Measurements from ENCODE around the gene TPD52L1. TPM values are rescaled to one million over a fixed set of nuclear protein-coding genes. Genes with fewer than 3 reads are reported as not detected.

The TPD52L1 gene
- total RNA-seq, 1 experiment from 2014 or later, result 50.6 TPM

- Mint-ChIP-seq H3K36me3 (ENCODE audit: insufficient read depth, unreplicated experiment) (no peaks in the 10 kb centered on the region), H3K27me3 (ENCODE audit: unreplicated experiment) (no peaks in the 10 kb centered on the region), H3K4me1 (ENCODE audit: low read depth, unreplicated experiment) (no peaks in the 10 kb centered on the region), H3K9me3 (ENCODE audit: low read depth, unreplicated experiment) (no peaks in the 10 kb centered on the region), H3K4me3 (ENCODE audit: low read depth, unreplicated experiment) (no peak overlapping the region), H3K27ac (ENCODE audit: unreplicated experiment) (no peak overlapping the region)
- CTCF ChIA-PET, result no interaction called here
- BruUV-seq (replicated peaks), result no TSS peak
- no peak for DNase-seq
- TF ChIP-seq CTCF (IDR thresholded peaks at IDR 0.05; ENCODE audit: unreplicated experiment), result no peak
- intact Hi-C loops (cut with micrococcal nuclease; ENCODE audit: unreplicated experiment), result no loop called here
Observed at GRCh38 chr6:125129354-125129753, 24.2 kb upstream of the TPD52L1 start.

- Mint-ChIP-seq H3K9me3 (ENCODE audit: low read depth, unreplicated experiment) (no peaks in the 10 kb centered on the region), H3K4me1 (ENCODE audit: low read depth, unreplicated experiment) (no peaks in the 10 kb centered on the region), H3K36me3 (ENCODE audit: insufficient read depth, unreplicated experiment) (no peaks in the 10 kb centered on the region), H3K27ac (ENCODE audit: unreplicated experiment) (no peak overlapping the region), H3K4me3 (ENCODE audit: low read depth, unreplicated experiment) (no peak overlapping the region), H3K27me3 (ENCODE audit: unreplicated experiment) (no peaks in the 10 kb centered on the region)
- CTCF ChIA-PET, result no interaction called here
- TF ChIP-seq CTCF (IDR thresholded peaks at IDR 0.05; ENCODE audit: unreplicated experiment), result no peak
- DNase-seq, result no peak
- no TSS peak for BruUV-seq (replicated peaks)
- intact Hi-C loops (cut with micrococcal nuclease; ENCODE audit: unreplicated experiment), result no loop called here
Observed at GRCh38 chr6:125132058-125132457, 21.5 kb upstream of the TPD52L1 start.

GRCh38 chr6:125136378-125136777 lies 17.2 kb upstream of the TPD52L1 start:
- CTCF ChIA-PET, result no interaction called here
- H3K27me3 Mint-ChIP-seq (ENCODE audit: unreplicated experiment), result no peaks in the 10 kb centered on the region
- TF ChIP-seq CTCF (IDR thresholded peaks at IDR 0.05; ENCODE audit: unreplicated experiment), result no peak
- DNase-seq, result no peak
- H3K9me3 Mint-ChIP-seq (ENCODE audit: low read depth, unreplicated experiment), result no peaks in the 10 kb centered on the region
- BruUV-seq (replicated peaks), result no TSS peak
- H3K36me3 Mint-ChIP-seq (ENCODE audit: insufficient read depth, unreplicated experiment), result no peaks in the 10 kb centered on the region
- H3K4me1 Mint-ChIP-seq (ENCODE audit: low read depth, unreplicated experiment), result no peaks in the 10 kb centered on the region
- intact Hi-C loops (cut with micrococcal nuclease; ENCODE audit: unreplicated experiment), result no loop called here
- H3K27ac Mint-ChIP-seq (ENCODE audit: unreplicated experiment), result no peak overlapping the region
- no peak overlapping the region for H3K4me3 Mint-ChIP-seq (ENCODE audit: low read depth, unreplicated experiment)

DNA sequence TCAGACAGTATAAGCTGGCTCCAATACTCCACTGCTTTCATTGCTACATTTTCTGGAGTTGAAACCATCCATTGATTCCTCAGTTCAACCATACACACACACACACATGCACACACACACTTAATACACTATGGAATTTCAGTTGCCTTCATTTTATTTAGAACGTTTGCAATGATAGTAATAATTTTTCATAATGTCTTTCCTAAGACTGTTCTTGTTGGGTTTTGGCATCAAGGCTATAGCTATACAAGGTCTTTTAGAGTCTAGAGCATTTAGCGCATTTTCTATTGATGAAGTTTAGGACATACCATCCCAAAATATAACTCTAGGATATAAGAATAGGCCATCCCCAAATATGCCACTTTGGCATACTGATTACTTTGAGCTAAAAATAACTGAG lies 15.5 kb upstream of the TPD52L1 start:
- intact Hi-C loops (cut with micrococcal nuclease; ENCODE audit: unreplicated experiment), result no loop called here
- Mint-ChIP-seq H3K27ac (ENCODE audit: unreplicated experiment) (no peak overlapping the region), H3K36me3 (ENCODE audit: insufficient read depth, unreplicated experiment) (no peaks in the 10 kb centered on the region), H3K27me3 (ENCODE audit: unreplicated experiment) (no peaks in the 10 kb centered on the region), H3K4me3 (ENCODE audit: low read depth, unreplicated experiment) (no peak overlapping the region), H3K4me1 (ENCODE audit: low read depth, unreplicated experiment) (no peaks in the 10 kb centered on the region), H3K9me3 (ENCODE audit: low read depth, unreplicated experiment) (no peaks in the 10 kb centered on the region)
- CTCF ChIA-PET, result no interaction called here
- no peak for DNase-seq
- TF ChIP-seq CTCF (IDR thresholded peaks at IDR 0.05; ENCODE audit: unreplicated experiment), result no peak
- no TSS peak for BruUV-seq (replicated peaks)

DNA sequence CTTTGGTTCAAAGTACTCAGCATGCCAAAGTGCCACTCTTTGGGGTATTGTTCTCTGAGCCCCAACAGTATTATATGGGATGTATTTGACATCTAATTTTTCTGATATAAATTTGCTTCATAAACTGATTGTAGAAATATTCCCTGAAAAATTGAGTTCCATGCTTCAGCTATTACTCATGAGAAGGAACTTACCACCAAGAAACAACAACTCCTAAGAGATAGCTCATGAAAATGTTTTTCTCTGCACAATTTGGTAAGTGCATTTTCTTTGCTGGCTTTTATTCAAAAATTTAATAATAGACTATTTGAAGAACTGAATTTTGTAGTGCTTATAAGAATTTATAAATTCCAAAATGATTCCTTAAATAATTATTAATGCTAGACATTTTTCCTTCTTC lies 12.8 kb upstream of the TPD52L1 start:
- CTCF ChIA-PET, result no interaction called here
- no TSS peak for BruUV-seq (replicated peaks)
- no peaks in the 10 kb centered on the region for H3K36me3 Mint-ChIP-seq (ENCODE audit: insufficient read depth, unreplicated experiment)

More for the DNA sequence above, 12.8 kb upstream of the TPD52L1 start:
- H3K27me3 Mint-ChIP-seq (ENCODE audit: unreplicated experiment), result no peaks in the 10 kb centered on the region
- intact Hi-C loops (cut with micrococcal nuclease; ENCODE audit: unreplicated experiment), result no loop called here
- H3K4me3 Mint-ChIP-seq (ENCODE audit: low read depth, unreplicated experiment), result no peak overlapping the region
- TF ChIP-seq CTCF (IDR thresholded peaks at IDR 0.05; ENCODE audit: unreplicated experiment), result no peak
- H3K9me3 Mint-ChIP-seq (ENCODE audit: low read depth, unreplicated experiment), result no peaks in the 10 kb centered on the region
- no peak for DNase-seq
- H3K4me1 Mint-ChIP-seq (ENCODE audit: low read depth, unreplicated experiment), result no peaks in the 10 kb centered on the region
- no peak overlapping the region for H3K27ac Mint-ChIP-seq (ENCODE audit: unreplicated experiment)
